Endothelial cell of umbilical vein (primary cell): ENCODE results near the gene RGS9. TPM values are rescaled to one million over a fixed set of nuclear protein-coding genes. Genes with fewer than 3 reads are reported as not detected.

Source experiments
- BruUV-seq: library from RNA; stranded (reverse); fragments of 400-500 nt; replicated peaks from 2 replicates; lab custom pipeline; 2021; lab: Mats Ljungman, UMichigan
- CTCF ChIA-PET: fragments of 300-600, 350-600 bp; sonication (Branson Sonifier 250); formaldehyde crosslinking; loops from one replicate; lab custom pipeline; 2021; ENCODE audit warnings: antibody characterized with exemption, inconsistent platforms; lab: Charles Lee
- POLR2A ChIA-PET: fragments of 300-600, 350-600 bp; sonication (Branson Sonifier 250); formaldehyde crosslinking; loops from one replicate; lab custom pipeline; 2021; ENCODE audit warnings: antibody characterized with exemption, inconsistent platforms; lab: Charles Lee
- DNase-seq: peaks from one replicate; pipeline ENCODE4 v3.0.0-alpha.2; 2011; ENCODE audit warnings: low read depth, low spot score
- FAIRE-seq: peaks from 2 replicates; lab custom pipeline; 2011; peaks lifted over from hg19 to GRCh38; lab: Jason Lieb, UNC
- H2AFZ ChIP-seq: 2 replicates; pipeline ENCODE4 v1.6.0; 2012; ENCODE audit warnings: low read depth, low read length, control low read depth, inconsistent platforms
- H3K27ac ChIP-seq: 2 replicates; pipeline ENCODE4 v1.5.1; 2011; ENCODE audit warnings: low read depth, mild to moderate bottlenecking, control low read depth, low read length, moderate library complexity; ENCODE audit not compliant: insufficient read depth
- H3K27me3 ChIP-seq, 2 experiments: 2 replicates each; pipeline versions ENCODE4 v1.6.0 to v1.6.1; 2011; ENCODE audit warnings: low read length in 2 of 2, mixed read lengths in 1 of 2; ENCODE audit not compliant: control insufficient read depth in 2 of 2, insufficient read depth in 2 of 2
- H3K36me3 ChIP-seq, 2 experiments: 2 replicates in 1 of 2; 3 replicates in 1 of 2; pipeline ENCODE4 v1.5.1; 2011; ENCODE audit warnings: low read length in 2 of 2, mild to moderate bottlenecking in 1 of 2, moderate library complexity in 1 of 2; ENCODE audit not compliant: control insufficient read depth in 2 of 2, insufficient read depth in 2 of 2; ENCODE audit errors: extremely low read depth in 1 of 2
- H3K4me1 ChIP-seq: 3 replicates; pipeline ENCODE4 v1.5.1; 2011; ENCODE audit warnings: mild to moderate bottlenecking, low read length; ENCODE audit not compliant: control insufficient read depth, insufficient read depth; ENCODE audit errors: extremely low read depth
- H3K4me2 ChIP-seq: 2 replicates; pipeline ENCODE4 v1.6.1; 2011; ENCODE audit warnings: low read length, control low read depth, mixed read lengths; ENCODE audit not compliant: insufficient read depth
- H3K4me3 ChIP-seq, 3 experiments: fragments of 200-600 bp in 1 of 3; sonication (generic), shearing (Covaris generic) in 1 of 3; replicated peaks in 1 of 3; 2 replicates each; pipeline ENCODE4 v1.5.1; 2011 to 2016; ENCODE audit warnings: control low read depth in 3 of 3, low read length in 3 of 3, mild to moderate bottlenecking in 2 of 3, inconsistent platforms in 1 of 3, low read depth in 1 of 3, moderate library complexity in 1 of 3; ENCODE audit not compliant: insufficient read depth in 1 of 3
- H3K79me2 ChIP-seq: 2 replicates; pipeline ENCODE4 v1.6.0; 2012; ENCODE audit warnings: low read length, inconsistent platforms; ENCODE audit not compliant: control insufficient read depth, insufficient read depth
- H3K9ac ChIP-seq: replicated peaks from 2 replicates; pipeline ENCODE3; 2011; ENCODE audit warnings: low read length, control low read depth; ENCODE audit not compliant: insufficient read depth; ENCODE audit errors: extremely low read depth
- H3K9me1 ChIP-seq: replicated peaks from 3 replicates; pipeline ENCODE4 v1.6.0; 2011; ENCODE audit warnings: mild to moderate bottlenecking, low read length; ENCODE audit not compliant: control insufficient read depth, insufficient read depth; ENCODE audit errors: extremely low read depth
- H3K9me3 ChIP-seq: replicated peaks from 2 replicates; pipeline ENCODE4 v1.5.1; 2012; ENCODE audit warnings: low read length, inconsistent platforms; ENCODE audit not compliant: control insufficient read depth, insufficient read depth
- H4K20me1 ChIP-seq: replicated peaks from 2 replicates; pipeline ENCODE3; 2011; ENCODE audit warnings: mild to moderate bottlenecking, low read length; ENCODE audit not compliant: control insufficient read depth, insufficient read depth; ENCODE audit errors: extremely low read depth
- CTCF ChIP-seq, 2 donors: IDR thresholded peaks; 1 replicate in 1 of 2; 2 replicates in 1 of 2; pipeline ENCODE4 v1.5.1; 2011; ENCODE audit warnings: low read length in 2 of 2, mild to moderate bottlenecking in 2 of 2, moderate library complexity in 2 of 2, control low read depth in 1 of 2, inconsistent platforms in 1 of 2, low read depth in 1 of 2; ENCODE audit not compliant: insufficient read depth in 1 of 2; ENCODE audit errors: extremely low read depth in 1 of 2
- EZH2 ChIP-seq: IDR thresholded peaks from 2 replicates; pipeline ENCODE4 v1.6.1; 2012; ENCODE audit warnings: borderline replicate concordance, low read depth, mild to moderate bottlenecking, moderate library complexity, low read length, inconsistent platforms; ENCODE audit not compliant: severe bottlenecking
- FOS ChIP-seq: IDR thresholded peaks from 2 replicates; pipeline ENCODE4 v1.6.1; 2011; ENCODE audit warnings: mild to moderate bottlenecking, low read length, moderate library complexity, borderline replicate concordance; ENCODE audit not compliant: insufficient read depth
- GATA2 ChIP-seq: IDR thresholded peaks from 2 replicates; pipeline ENCODE4 v1.7.0; 2011; ENCODE audit warnings: low read depth, mild to moderate bottlenecking, moderate library complexity, mixed read lengths, low read length; ENCODE audit not compliant: insufficient read length, insufficient read depth
- JUN ChIP-seq: IDR thresholded peaks from 2 replicates; pipeline ENCODE4 v1.6.1; 2011; ENCODE audit warnings: borderline replicate concordance, low read depth; ENCODE audit not compliant: insufficient read length, insufficient read depth
- MAX ChIP-seq: IDR thresholded peaks from 2 replicates; pipeline ENCODE4 v1.6.1; 2011; ENCODE audit not compliant: insufficient read depth, insufficient read length
- MYC ChIP-seq: IDR thresholded peaks from one replicate; pipeline ENCODE4 v1.6.1; 2011; ENCODE audit warnings: mild to moderate bottlenecking, low read depth, low read length
- POLR2A ChIP-seq: IDR thresholded peaks from 2 replicates; pipeline ENCODE4 v1.6.1; 2012; ENCODE audit warnings: low read depth, mild to moderate bottlenecking, control low read depth, low read length
- POLR2AphosphoS5 ChIP-seq: IDR thresholded peaks from 2 replicates; pipeline ENCODE4 v1.6.1; 2012; ENCODE audit warnings: low read depth, mild to moderate bottlenecking, control low read depth, low read length, moderate library complexity; ENCODE audit not compliant: insufficient read depth
- dilution Hi-C: fragments of 300-500 bp; cut with MboI; formaldehyde crosslinking; loops from one replicate; pipeline ENCODE4 v1.15.0; 2019; ENCODE audit warnings: low sequenced_read_pairs; ENCODE audit not compliant: extremely low pct_ligation_motif_present
- intact Hi-C: fragments of 100-400 bp; cut with micrococcal nuclease; formaldehyde crosslinking; loops from one replicate; pipeline ENCODE4 v1.10.0; 2022
- polyA plus RNA-seq, 4 experiments: library from polyadenylated mRNA; depleted of rRNA in 3 of 4; stranded (reverse) in 3 of 4; unstranded in 1 of 4; fragments of >200 nt; gene quantifications; 2 replicates each; pipeline versions ENCODE4 v1.2.1 to v1.2.3, GENCODE V29; 2011 to 2012; ENCODE audit warnings: missing spikeins in 1 of 4
- total RNA-seq: library from RNA; stranded (reverse); gene quantifications from 2 replicates; pipeline ENCODE4 v1.2.3, GENCODE V29; 2021

The RGS9 gene
- total and polyA plus RNA-seq, 2 donors (not counting 3 experiments of a cell fraction or from before 2014, with no cell fraction given) = 0.61 to 1.4 TPM

- no peaks in the 10 kb centered on the region for H4K20me1 ChIP-seq
- intact Hi-C loops = no loop called here
- H3K9me3 ChIP-seq = no peaks in the 10 kb centered on the region
- no peaks in the 10 kb centered on the region for H3K79me2 ChIP-seq
- H3K4me3 ChIP-seq = no peak overlapping the region
- H3K27me3 ChIP-seq = no peaks in the 10 kb centered on the region
- dilution Hi-C loops = no loop called here
- POLR2A ChIA-PET = no interaction called here
- no TSS peak for BruUV-seq
- no peak for DNase-seq
- FAIRE-seq = no peak
- no peak overlapping the region for H2AFZ ChIP-seq
- no peak overlapping the region for H3K9ac ChIP-seq
- no peak overlapping the region for H3K27ac ChIP-seq
- TF ChIP-seq MAX = no peak
- TF ChIP-seq JUN = no peak
- no peak for TF ChIP-seq EZH2
- TF ChIP-seq CTCF (IDR thresholded peaks at IDR 0.05; ENCODE audit: extremely low read depth in 1 of 2, insufficient read depth in 1 of 2, low read depth in 1 of 2, low read length in 2 of 2) = no peak
- TF ChIP-seq FOS = no peak
- TF ChIP-seq MYC = no peak
- TF ChIP-seq GATA2 = no peak
- no peak for TF ChIP-seq POLR2A
- no peak for TF ChIP-seq POLR2AphosphoS5
- no peaks in the 10 kb centered on the region for H3K36me3 ChIP-seq
- no peak overlapping the region for H3K4me2 ChIP-seq
- H3K4me1 ChIP-seq = peaks cover 22% of the 10 kb centered on the region
- CTCF ChIA-PET = no interaction called here
- no peaks in the 10 kb centered on the region for H3K9me1 ChIP-seq
These were observed 123.5 kb downstream of the RGS9 start for GRCh38 chr17:65260626-65261025.
